HG03060 (cell line): ENCODE results near the gene RBM6.

Experiments
- ATAC-seq: cut with Tn5 transposase; IDR thresholded peaks from one replicate; pipeline ENCODE4 v1.9.1; 2021; ENCODE audit warnings: low read depth, moderate number of reproducible peaks; ENCODE audit not compliant: unreplicated experiment

The RBM6 gene

GRCh38 chr3:50124052-50124799, 184.3 kb downstream of the RBM6 start:
- no peak for ATAC-seq

- no peak for ATAC-seq
These were observed 184.8 kb downstream of the RBM6 start for GRCh38 chr3:50124800-50125178.

GRCh38 chr3:50125541-50126286, 185.8 kb downstream of the RBM6 start:
- no peak for ATAC-seq

GRCh38 chr3:50126287-50127211, 186.6 kb downstream of the RBM6 start:
- no peak for ATAC-seq
